GM12878 (cell line): ENCODE data around the gene PCLO. TPM values are rescaled to one million over a fixed set of nuclear protein-coding genes. Genes with fewer than 3 reads are reported as not detected.

Experiments used
- ATAC-seq: fragments of 200-7000 bp; cut with Tn5 transposase; 3 replicates; pipeline ENCODE4 v1.9.1; 2020; ENCODE audit warnings: mild to moderate bottlenecking, moderate library complexity
- BruUV-seq: library from RNA; stranded (reverse); fragments of 400-500 nt; replicated peaks from 2 replicates; lab custom pipeline; 2021; lab: Mats Ljungman, UMichigan
- CTCF ChIA-PET: fragments of 300-600 bp; sonication (Branson Sonifier 250); formaldehyde crosslinking; extraction: SDS; loops from one replicate; lab custom pipeline; 2021; ENCODE audit warnings: inconsistent platforms; lab: Yijun Ruan, JAX
- POLR2A ChIA-PET: fragments of 350-600 bp; formaldehyde crosslinking; extraction: SDS; loops from one replicate; lab custom pipeline; 2021; ENCODE audit warnings: inconsistent platforms; lab: Charles Lee
- RAD21 ChIA-PET: fragments of 300-600 bp; sonication (Branson Sonifier 250); formaldehyde crosslinking; loops from one replicate; lab custom pipeline; 2023; ENCODE audit warnings: antibody characterized with exemption; ENCODE audit not compliant: unreplicated experiment; lab: Charles Lee
- SMC1A ChIA-PET: fragments of 300-600 bp; sonication (Branson Sonifier 250); formaldehyde crosslinking; loops from one replicate; lab custom pipeline; 2023; ENCODE audit not compliant: unreplicated experiment, uncharacterized antibody; lab: Charles Lee
- DNase-seq: peaks from one replicate; pipeline ENCODE4 v3.0.0-alpha.2; 2011; ENCODE audit warnings: low read depth, low spot score
- FAIRE-seq: peaks from 3 replicates; lab custom pipeline; 2011; peaks lifted over from hg19 to GRCh38; lab: Jason Lieb, UNC
- H2AFZ ChIP-seq: 2 replicates; pipeline ENCODE4 v1.6.0; 2011; ENCODE audit warnings: low read depth, low read length, control low read depth; ENCODE audit not compliant: control insufficient read depth
- H3K27ac ChIP-seq: 2 replicates; pipeline ENCODE4 v1.5.1; 2011; ENCODE audit warnings: control low read depth; ENCODE audit not compliant: control insufficient read depth, insufficient read depth
- H3K27me3 ChIP-seq, 2 experiments: replicated peaks in 1 of 2; 2 replicates each; pipeline versions ENCODE4 v1.6.0 to v1.6.1; 2011; ENCODE audit warnings: low read length in 1 of 2; ENCODE audit not compliant: control insufficient read depth in 2 of 2, insufficient read depth in 2 of 2
- H3K36me3 ChIP-seq, 2 experiments: 2 replicates each; pipeline ENCODE4 v1.5.1; 2011; ENCODE audit warnings: low read length in 1 of 2; ENCODE audit not compliant: control insufficient read depth in 2 of 2, insufficient read depth in 2 of 2
- H3K4me1 ChIP-seq: 2 replicates; pipeline ENCODE4 v1.6.1; 2011; ENCODE audit warnings: mild to moderate bottlenecking, low read length, moderate library complexity, mixed read lengths; ENCODE audit not compliant: control insufficient read depth, insufficient read depth
- H3K4me2 ChIP-seq: 2 replicates; pipeline ENCODE4 v1.6.0; 2011; ENCODE audit warnings: control low read depth; ENCODE audit not compliant: control insufficient read depth, insufficient read depth
- H3K4me3 ChIP-seq: fragments of 200-600 bp; sonication (generic); 2 replicates; pipeline ENCODE4 v1.5.1; 2016
- H3K79me2 ChIP-seq: 2 replicates; pipeline ENCODE4 v1.6.0; 2011; ENCODE audit warnings: low read length; ENCODE audit not compliant: control insufficient read depth, insufficient read depth
- H3K9ac ChIP-seq: 2 replicates; pipeline ENCODE4 v1.8.0; 2011; ENCODE audit warnings: low read length, control low read depth, mixed read lengths; ENCODE audit not compliant: control insufficient read depth, insufficient read depth
- H3K9me3 ChIP-seq: replicated peaks from 3 replicates; pipeline ENCODE4 v1.5.1; 2011; ENCODE audit warnings: mild to moderate bottlenecking, low read length; ENCODE audit not compliant: control insufficient read depth, insufficient read depth
- H4K20me1 ChIP-seq: 2 replicates; pipeline ENCODE4 v1.6.0; 2011; ENCODE audit not compliant: control insufficient read depth, insufficient read depth
- ATF7 ChIP-seq: fragments of 450-650 bp; IDR thresholded peaks from 2 replicates; pipeline ENCODE4 v1.6.1; 2016; ENCODE audit warnings: low read depth, mild to moderate bottlenecking
- BHLHE40 ChIP-seq, 2 experiments: fragments of 450-650 bp in 1 of 2; IDR thresholded peaks; 2 replicates each; pipeline ENCODE4 v1.6.1; 2011 to 2017; ENCODE audit warnings: low read depth in 2 of 2, borderline replicate concordance in 1 of 2, improper control_type of control experiment in 1 of 2, low read length in 1 of 2, mild to moderate bottlenecking in 1 of 2
- CEBPB ChIP-seq, 2 experiments: fragments of 150-350 bp in 1 of 2; IDR thresholded peaks; 2 replicates each; pipeline ENCODE4 v1.6.1; 2012 to 2014; ENCODE audit warnings: low read depth in 2 of 2, low read length in 2 of 2, borderline replicate concordance in 1 of 2, inconsistent platforms in 1 of 2
- CHD1 ChIP-seq: IDR thresholded peaks from 2 replicates; pipeline ENCODE4 v1.6.1; 2012; ENCODE audit warnings: low read depth, low read length, improper control_type of control experiment
- KDM1A ChIP-seq: fragments of 200-600 bp; sonication (generic); IDR thresholded peaks from 2 replicates; pipeline ENCODE4 v1.6.1; 2016; ENCODE audit warnings: borderline replicate concordance
- NFYA ChIP-seq: IDR thresholded peaks from 2 replicates; pipeline ENCODE4 v1.6.1; 2011; ENCODE audit warnings: low read depth, mild to moderate bottlenecking, low read length, improper control_type of control experiment, borderline replicate concordance
- POLR2AphosphoS2 ChIP-seq: IDR thresholded peaks from 2 replicates; pipeline ENCODE4 v1.6.1; 2011; ENCODE audit warnings: low read depth, mild to moderate bottlenecking, low read length, improper control_type of control experiment, moderate library complexity
- RAD21 ChIP-seq: IDR thresholded peaks from 2 replicates; pipeline ENCODE4 v1.6.1; 2011; ENCODE audit warnings: mild to moderate bottlenecking, low read depth, low read length, moderate library complexity; ENCODE audit not compliant: insufficient read depth
- RELA ChIP-seq: fragments of 450-650 bp; IDR thresholded peaks from 2 replicates; pipeline ENCODE4 v1.8.0; 2014; ENCODE audit warnings: borderline replicate concordance; ENCODE audit not compliant: partially characterized antibody
- RELB ChIP-seq: fragments of 450-650 bp; IDR thresholded peaks from 2 replicates; pipeline ENCODE4 v1.6.1; 2017; ENCODE audit warnings: low read depth, mild to moderate bottlenecking, moderate library complexity
- SIX5 ChIP-seq: IDR thresholded peaks from 2 replicates; pipeline ENCODE4 v1.6.1; 2011; ENCODE audit warnings: mild to moderate bottlenecking, low read depth, low read length, moderate library complexity; ENCODE audit not compliant: severe bottlenecking
- SMARCA5 ChIP-seq: fragments of 450-650 bp; IDR thresholded peaks from 2 replicates; pipeline ENCODE4 v1.6.1; 2017; ENCODE audit warnings: mild to moderate bottlenecking
- WGBS: methylation state at CpG from one replicate; pipeline ENCODE4 v1.1.6; 2016; ENCODE audit warnings: low lambda C conversion rate; ENCODE audit not compliant: insufficient replicate concordance, insufficient coverage; ENCODE audit errors: missing lambda C conversion rate; 5-methylcytosine and 5-hydroxymethylcytosine counted together
- in situ Hi-C: fragments of 300-500 bp; cut with MboI; formaldehyde crosslinking; loops from 9 replicates; pipeline ENCODE4 v1.14.3; 2018; ENCODE audit warnings: mixed read lengths
- intact Hi-C: fragments of 100-400 bp; cut with micrococcal nuclease; formaldehyde crosslinking; loops from one replicate; pipeline ENCODE4 v1.14.2; 2022; ENCODE audit not compliant: unreplicated experiment
- polyA plus RNA-seq, 11 experiments: library from polyadenylated mRNA; depleted of rRNA in 4 of 11; unstranded in 6 of 11; stranded (reverse) in 5 of 11; fragments of >200 nt; fragmentation: Nextera tagmentation in 4 of 11; fragmentation: Illumina TruSeq in 1 of 11; extraction: Ambion mirVana in 4 of 11; extraction: Trizol in 1 of 11; gene quantifications; 1 replicate in 1 of 11; 2 replicates in 10 of 11; pipeline versions ENCODE4 v1.2.1 to v1.2.3, GENCODE V29; 2011 to 2016; ENCODE audit warnings: inconsistent platforms in 2 of 11, missing spikeins in 2 of 11, low read depth in 1 of 11
- total RNA-seq, 4 experiments: library from RNA; depleted of rRNA in 3 of 4; stranded (reverse); fragments of >200 nt in 3 of 4; fragmentation: Illumina TruSeq in 1 of 4; extraction: Trizol in 1 of 4; gene quantifications; 2 replicates each; pipeline versions ENCODE4 v1.2.1 to v1.2.3, GENCODE V29; 2013 to 2021
- TF ChIP-seq, protein P1 (sequence below): fragments of 150-350 bp; IDR thresholded peaks from 2 replicates; pipeline ENCODE4 v1.6.1; 2016; ENCODE audit warnings: low read depth, low read length

PCLO gene
- total and polyA plus RNA-seq, 10 of the 15 experiments (the other 5 are each of a cell fraction or from before 2014, with no cell fraction given) = 0.01 to 0.08 (median 0.03) TPM; not detected in 6

- TF ChIP-seq, protein P1, sequence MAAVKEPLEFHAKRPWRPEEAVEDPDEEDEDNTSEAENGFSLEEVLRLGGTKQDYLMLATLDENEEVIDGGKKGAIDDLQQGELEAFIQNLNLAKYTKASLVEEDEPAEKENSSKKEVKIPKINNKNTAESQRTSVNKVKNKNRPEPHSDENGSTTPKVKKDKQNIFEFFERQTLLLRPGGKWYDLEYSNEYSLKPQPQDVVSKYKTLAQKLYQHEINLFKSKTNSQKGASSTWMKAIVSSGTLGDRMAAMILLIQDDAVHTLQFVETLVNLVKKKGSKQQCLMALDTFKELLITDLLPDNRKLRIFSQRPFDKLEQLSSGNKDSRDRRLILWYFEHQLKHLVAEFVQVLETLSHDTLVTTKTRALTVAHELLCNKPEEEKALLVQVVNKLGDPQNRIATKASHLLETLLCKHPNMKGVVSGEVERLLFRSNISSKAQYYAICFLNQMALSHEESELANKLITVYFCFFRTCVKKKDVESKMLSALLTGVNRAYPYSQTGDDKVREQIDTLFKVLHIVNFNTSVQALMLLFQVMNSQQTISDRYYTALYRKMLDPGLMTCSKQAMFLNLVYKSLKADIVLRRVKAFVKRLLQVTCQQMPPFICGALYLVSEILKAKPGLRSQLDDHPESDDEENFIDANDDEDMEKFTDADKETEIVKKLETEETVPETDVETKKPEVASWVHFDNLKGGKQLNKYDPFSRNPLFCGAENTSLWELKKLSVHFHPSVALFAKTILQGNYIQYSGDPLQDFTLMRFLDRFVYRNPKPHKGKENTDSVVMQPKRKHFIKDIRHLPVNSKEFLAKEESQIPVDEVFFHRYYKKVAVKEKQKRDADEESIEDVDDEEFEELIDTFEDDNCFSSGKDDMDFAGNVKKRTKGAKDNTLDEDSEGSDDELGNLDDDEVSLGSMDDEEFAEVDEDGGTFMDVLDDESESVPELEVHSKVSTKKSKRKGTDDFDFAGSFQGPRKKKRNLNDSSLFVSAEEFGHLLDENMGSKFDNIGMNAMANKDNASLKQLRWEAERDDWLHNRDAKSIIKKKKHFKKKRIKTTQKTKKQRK = no peak
- TF ChIP-seq RELA (no peak), NFYA (no peak)
- TF ChIP-seq, all 136 proteins: peak for 0
These were observed 311.6 kb downstream of the PCLO start (continued) for GRCh38 chr7:82851121-82851520.

DNA sequence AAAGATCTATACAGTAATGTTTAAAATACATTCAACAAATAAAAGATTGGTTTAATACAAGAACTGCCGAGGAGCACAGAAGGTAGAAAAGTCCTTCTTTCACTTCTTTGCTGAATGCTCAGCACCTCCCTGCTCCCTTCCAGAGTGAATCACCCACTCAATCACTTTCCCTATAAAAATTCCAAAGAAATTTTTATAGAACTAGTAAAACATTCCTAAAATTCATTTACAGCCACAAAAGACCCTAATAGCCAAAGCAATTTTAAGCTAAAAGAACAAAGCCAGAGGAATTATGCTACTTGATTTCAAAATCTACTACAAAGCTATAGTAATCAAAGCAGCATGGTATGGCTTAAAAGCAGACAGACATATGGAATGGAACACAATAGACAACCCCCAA lies 320.9 kb downstream of the PCLO start:
- no peaks in the 10 kb centered on the region for H3K4me1 ChIP-seq
- no peak overlapping the region for H3K4me2 ChIP-seq
- no peak overlapping the region for H3K27ac ChIP-seq
- no peak overlapping the region for H2AFZ ChIP-seq
- H3K9me3 ChIP-seq = no peaks in the 10 kb centered on the region
- no peaks in the 10 kb centered on the region for H4K20me1 ChIP-seq
- ChIA-PET RAD21 (no interaction called here), SMC1A (no interaction called here), POLR2A (no interaction called here), CTCF (no interaction called here)
- whole genome bisulfite sequencing = 42% methylated on average over 1 of the region's 1 CpG
- FAIRE-seq (no peak), DNase-seq (no peak), ATAC-seq (no peak)
- no peaks in the 10 kb centered on the region for H3K79me2 ChIP-seq
- no TSS peak for BruUV-seq
- H3K36me3 ChIP-seq = no peaks in the 10 kb centered on the region
- no peak overlapping the region for H3K4me3 ChIP-seq
- H3K27me3 ChIP-seq = no peaks in the 10 kb centered on the region
- in situ Hi-C loops (no loop called here), intact Hi-C loops (no loop called here)
- H3K9ac ChIP-seq = no peak overlapping the region
- TF ChIP-seq POLR2AphosphoS2 = no peak
- no peak for TF ChIP-seq CHD1
- TF ChIP-seq SIX5 = no peak
- TF ChIP-seq RAD21 = no peak
- no peak for TF ChIP-seq CEBPB (IDR thresholded peaks at IDR 0.05; ENCODE audit: borderline replicate concordance in 1 of 2, low read depth in 2 of 2, low read length in 2 of 2)
- no peak for TF ChIP-seq SMARCA5
- TF ChIP-seq ATF7 = no peak
- no peak for TF ChIP-seq BHLHE40 (IDR thresholded peaks at IDR 0.05; ENCODE audit: borderline replicate concordance in 1 of 2, low read depth in 2 of 2, low read length in 1 of 2)
- TF ChIP-seq, protein P1 = no peak
- TF ChIP-seq RELB = no peak
- TF ChIP-seq KDM1A = no peak
- TF ChIP-seq NFYA = no peak
